B cell (primary cell): ENCODE measurements around the gene AHNAK. TPM values are rescaled to one million over a fixed set of nuclear protein-coding genes. Genes with fewer than 3 reads are reported as not detected.

ENCODE experiments used
- ATAC-seq: fragments of 200-7000 bp; cut with Tn5 transposase; one replicate; pipeline ENCODE4 v1.10.0; 2021; ENCODE audit warnings: low read depth, mild to moderate bottlenecking, moderate number of reproducible peaks, moderate library complexity
- CTCF ChIA-PET: fragments of 350-600 bp; sonication (Branson Sonifier 250); formaldehyde crosslinking; loops from one replicate; lab custom pipeline; 2021; ENCODE audit warnings: antibody characterized with exemption, inconsistent platforms; lab: Charles Lee
- POLR2A ChIA-PET: fragments of 350-600 bp; sonication (Branson Sonifier 250); formaldehyde crosslinking; loops from one replicate; lab custom pipeline; 2021; ENCODE audit warnings: antibody characterized with exemption; lab: Charles Lee
- DNase-seq: peaks from one replicate; pipeline ENCODE4 v3.0.0; 2013
- H2AFZ ChIP-seq: 2 replicates; pipeline ENCODE4 v1.6.1; 2012; ENCODE audit warnings: mild to moderate bottlenecking, low read depth, low read length; ENCODE audit not compliant: insufficient read depth, poor library complexity, severe bottlenecking
- H3K27ac ChIP-seq, 2 donors: 1 replicate in 1 of 2; 2 replicates in 1 of 2; pipeline ENCODE4 v1.5.1; 2012 to 2013; ENCODE audit warnings: low read length in 2 of 2, mild to moderate bottlenecking in 2 of 2, moderate library complexity in 1 of 2
- H3K27me3 ChIP-seq, 4 experiments: fragments of 200-600 bp in 1 of 4; sonication (generic) in 1 of 4; replicated peaks in 1 of 4; 1 replicate in 2 of 4; 2 replicates in 2 of 4; pipeline versions ENCODE4 v1.6.1 to v1.7.0; 2013 to 2016; ENCODE audit warnings: low read length in 3 of 4, mild to moderate bottlenecking in 2 of 4, mixed read lengths in 1 of 4, moderate library complexity in 1 of 4; ENCODE audit not compliant: insufficient read depth in 4 of 4, control insufficient read depth in 3 of 4; ENCODE audit errors: control extremely low read depth in 1 of 4
- H3K36me3 ChIP-seq, 2 experiments: replicated peaks in 1 of 2; 1 replicate in 1 of 2; 2 replicates in 1 of 2; pipeline versions ENCODE4 v1.6.1 to v1.7.1; 2013; ENCODE audit warnings: low read length in 1 of 2; ENCODE audit not compliant: insufficient read depth in 2 of 2, control insufficient read depth in 1 of 2; ENCODE audit errors: control extremely low read depth in 1 of 2, extremely low read depth in 1 of 2
- H3K4me1 ChIP-seq, 2 donors: fragments of 200-600 bp in 1 of 2; sonication (generic) in 1 of 2; 1 replicate in 1 of 2; 2 replicates in 1 of 2; pipeline versions ENCODE4 v1.5.1 to v1.6.1; 2013 to 2017; ENCODE audit warnings: low read length in 2 of 2; ENCODE audit not compliant: control insufficient read depth in 2 of 2, insufficient read depth in 2 of 2
- H3K4me2 ChIP-seq: replicated peaks from 2 replicates; pipeline ENCODE3; 2012; ENCODE audit warnings: mild to moderate bottlenecking, low read depth, low read length; ENCODE audit not compliant: poor library complexity, severe bottlenecking
- H3K4me3 ChIP-seq, 5 experiments: fragments of 200-600 bp in 1 of 5; sonication (generic) in 1 of 5; 1 replicate in 3 of 5; 2 replicates in 2 of 5; pipeline versions ENCODE4 v1.5.1 to v1.7.0; 2011 to 2016; ENCODE audit warnings: low read length in 4 of 5, mild to moderate bottlenecking in 4 of 5, low read depth in 2 of 5, control low read depth in 1 of 5, moderate library complexity in 1 of 5; ENCODE audit not compliant: insufficient read depth in 1 of 5; ENCODE audit errors: control extremely low read depth in 1 of 5, extremely low read depth in 1 of 5
- H3K79me2 ChIP-seq: fragments of 200-600 bp; sonication (generic); one replicate; pipeline ENCODE4 v1.6.0; 2016; ENCODE audit warnings: low read length; ENCODE audit not compliant: control insufficient read depth, insufficient read depth
- H3K9ac ChIP-seq: fragments of 200-600 bp; sonication (generic); 2 replicates; pipeline ENCODE4 v1.6.1; 2017; ENCODE audit warnings: mild to moderate bottlenecking, low read length, moderate library complexity
- H3K9me3 ChIP-seq, 3 donors: one replicate each; pipeline versions ENCODE4 v1.6.1 to v1.7.1; 2013; ENCODE audit warnings: low read length in 2 of 3; ENCODE audit not compliant: control insufficient read depth in 2 of 3, insufficient read depth in 1 of 3; ENCODE audit errors: control extremely low read depth in 1 of 3
- H4K20me1 ChIP-seq: 2 replicates; pipeline ENCODE4 v1.6.0; 2012; ENCODE audit warnings: mild to moderate bottlenecking, low read length; ENCODE audit not compliant: insufficient read depth, control insufficient read depth, poor library complexity, severe bottlenecking
- H3K27ac Mint-ChIP-seq: one replicate; pipeline ENCODE4 v1.8.0; 2021; ENCODE audit warnings: mixed read lengths
- H3K27me3 Mint-ChIP-seq: one replicate; pipeline ENCODE4 v1.8.0; 2021; ENCODE audit warnings: mixed read lengths
- H3K4me1 Mint-ChIP-seq: one replicate; pipeline ENCODE4 v1.8.0; 2021; ENCODE audit warnings: mixed read lengths
- H3K4me3 Mint-ChIP-seq: one replicate; pipeline ENCODE4 v1.8.0; 2021; ENCODE audit warnings: mixed read lengths
- H3K9me3 Mint-ChIP-seq: one replicate; pipeline ENCODE4 v1.8.0; 2022; ENCODE audit warnings: mixed read lengths; ENCODE audit not compliant: insufficient read depth
- EZH2 ChIP-seq: IDR thresholded peaks from 2 replicates; pipeline ENCODE4 v1.6.1; 2012; ENCODE audit warnings: borderline replicate concordance, low read depth, mild to moderate bottlenecking, moderate library complexity, low read length; ENCODE audit not compliant: insufficient read depth, poor library complexity, severe bottlenecking
- WGBS: methylation state at CpG from one replicate; pipeline ENCODE4 v1.1.5; 2013; ENCODE audit warnings: missing lambda C conversion rate; ENCODE audit not compliant: insufficient coverage; 5-methylcytosine and 5-hydroxymethylcytosine counted together
- intact Hi-C: fragments of 100-400 bp; cut with micrococcal nuclease; formaldehyde crosslinking; loops from one replicate; pipeline ENCODE4 v1.10.0; 2022
- polyA plus RNA-seq: library from polyadenylated mRNA; depleted of rRNA; stranded (reverse); fragments of >200 nt; gene quantifications from 2 replicates; pipeline ENCODE4 v1.2.3, GENCODE V29; 2012
- total RNA-seq, 2 donors: library from RNA; stranded (reverse); fragments of 120-200 nt in 1 of 2; gene quantifications; 1 replicate in 1 of 2; 2 replicates in 1 of 2; pipeline versions ENCODE4 v1.2.3 to v1.2.4, GENCODE V29; 2013 to 2022
- TF ChIP-seq, protein P1 (sequence below): fragments of 200-600 bp; IDR thresholded peaks from one replicate; pipeline ENCODE4 v1.8.0; 2022; ENCODE audit warnings: antibody characterized with exemption, mild to moderate bottlenecking

AHNAK gene
- total and polyA plus RNA-seq, 2 donors (not counting 1 experiment from before 2014, with no cell fraction given) = 63.7 to 229 TPM

DNA sequence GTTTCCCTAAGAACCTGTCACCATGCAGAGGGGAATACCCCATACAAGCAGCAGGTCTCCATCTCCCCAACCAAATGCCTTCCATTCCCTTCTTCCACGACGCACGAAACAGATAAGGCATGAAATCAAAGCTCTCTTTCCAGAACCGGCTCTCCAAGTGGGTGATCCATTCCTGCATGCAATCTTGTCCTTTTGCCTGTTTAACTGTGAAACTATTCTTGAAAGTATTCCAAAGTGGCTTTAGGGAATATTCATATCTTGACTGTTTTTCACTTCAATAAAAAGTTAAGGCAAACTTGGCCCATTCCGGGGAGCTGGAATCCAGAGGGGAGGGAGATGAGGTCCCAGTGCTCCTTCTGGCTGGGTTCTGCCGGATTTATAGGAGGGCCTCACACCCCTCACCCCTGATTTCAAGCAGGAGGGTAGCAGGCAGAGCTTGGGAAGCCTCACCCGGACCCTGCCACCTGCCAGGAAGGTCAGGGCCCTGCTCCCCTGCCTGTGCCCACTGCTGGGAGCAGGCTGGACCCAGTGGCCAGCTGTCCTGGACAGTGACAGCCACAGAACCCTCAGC is 66.9 kb downstream of the AHNAK start:
- no peak for ATAC-seq

DNA sequence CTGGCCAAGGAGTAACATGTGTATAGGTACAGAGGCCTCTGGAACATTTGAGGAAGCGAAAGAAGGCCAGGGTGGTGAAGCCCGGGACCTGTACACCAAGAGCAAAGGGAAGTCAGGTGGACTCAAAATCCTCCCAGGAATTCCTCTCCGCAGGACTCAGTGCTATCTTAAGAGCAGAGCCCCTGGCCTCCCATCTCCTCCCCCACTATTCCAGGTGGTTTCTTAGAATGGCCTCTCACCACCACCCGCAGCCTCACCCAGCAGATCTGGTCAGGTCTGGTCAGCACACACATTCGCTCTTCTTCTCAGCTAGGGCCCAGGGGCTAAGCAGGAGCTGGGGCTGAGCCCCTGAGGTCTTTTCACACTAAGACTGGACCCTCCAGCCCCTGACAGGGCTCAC is 68.7 kb downstream of the AHNAK start:
- ATAC-seq (no peak), DNase-seq (no peak)
- 83% methylated on average over 5 of the region's 5 CpGs for WGBS
- no peaks in the 10 kb centered on the region for H3K4me1 ChIP-seq
- H3K36me3 ChIP-seq = no peaks in the 10 kb centered on the region
- POLR2A ChIA-PET = no interaction called here
- no peak for TF ChIP-seq EZH2
- TF ChIP-seq, protein P1, sequence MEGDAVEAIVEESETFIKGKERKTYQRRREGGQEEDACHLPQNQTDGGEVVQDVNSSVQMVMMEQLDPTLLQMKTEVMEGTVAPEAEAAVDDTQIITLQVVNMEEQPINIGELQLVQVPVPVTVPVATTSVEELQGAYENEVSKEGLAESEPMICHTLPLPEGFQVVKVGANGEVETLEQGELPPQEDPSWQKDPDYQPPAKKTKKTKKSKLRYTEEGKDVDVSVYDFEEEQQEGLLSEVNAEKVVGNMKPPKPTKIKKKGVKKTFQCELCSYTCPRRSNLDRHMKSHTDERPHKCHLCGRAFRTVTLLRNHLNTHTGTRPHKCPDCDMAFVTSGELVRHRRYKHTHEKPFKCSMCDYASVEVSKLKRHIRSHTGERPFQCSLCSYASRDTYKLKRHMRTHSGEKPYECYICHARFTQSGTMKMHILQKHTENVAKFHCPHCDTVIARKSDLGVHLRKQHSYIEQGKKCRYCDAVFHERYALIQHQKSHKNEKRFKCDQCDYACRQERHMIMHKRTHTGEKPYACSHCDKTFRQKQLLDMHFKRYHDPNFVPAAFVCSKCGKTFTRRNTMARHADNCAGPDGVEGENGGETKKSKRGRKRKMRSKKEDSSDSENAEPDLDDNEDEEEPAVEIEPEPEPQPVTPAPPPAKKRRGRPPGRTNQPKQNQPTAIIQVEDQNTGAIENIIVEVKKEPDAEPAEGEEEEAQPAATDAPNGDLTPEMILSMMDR = no peak
- H4K20me1 ChIP-seq = no peaks in the 10 kb centered on the region
- no peak overlapping the region for H3K27ac ChIP-seq
- H3K9me3 ChIP-seq = no peaks in the 10 kb centered on the region
- no peaks in the 10 kb centered on the region for H3K79me2 ChIP-seq
- Mint-ChIP-seq H3K9me3 (no peaks in the 10 kb centered on the region), H3K4me1 (no peaks in the 10 kb centered on the region), H3K27ac (no peak overlapping the region), H3K4me3 (no peak overlapping the region), H3K27me3 (no peaks in the 10 kb centered on the region)
- no peak overlapping the region for H3K4me2 ChIP-seq
- no peak overlapping the region for H2AFZ ChIP-seq
- no peaks in the 10 kb centered on the region for H3K27me3 ChIP-seq
- intact Hi-C loops = no loop called here
- H3K4me3 ChIP-seq = no peak overlapping the region
- CTCF ChIA-PET = no interaction called here
- H3K9ac ChIP-seq = no peak overlapping the region

More for the DNA sequence above, 66.9 kb downstream of the AHNAK start:
- POLR2A ChIA-PET = no interaction called here
- no peak overlapping the region for H3K27ac Mint-ChIP-seq
- Histone ChIP-seq H3K27me3 (no peaks in the 10 kb centered on the region), H3K9me3 (no peaks in the 10 kb centered on the region), H3K9ac (no peak overlapping the region), H4K20me1 (no peaks in the 10 kb centered on the region), H3K36me3 (no peaks in the 10 kb centered on the region), H3K4me2 (no peak overlapping the region), H3K79me2 (no peaks in the 10 kb centered on the region), H3K27ac (no peak overlapping the region), H3K4me1 (no peaks in the 10 kb centered on the region), H2AFZ (no peak overlapping the region), H3K4me3 (no peak overlapping the region)
- CTCF ChIA-PET = no interaction called here
- no peak overlapping the region for H3K4me3 Mint-ChIP-seq
- no peaks in the 10 kb centered on the region for H3K9me3 Mint-ChIP-seq
- peaks cover 3% of the 10 kb centered on the region for H3K27me3 Mint-ChIP-seq
- H3K4me1 Mint-ChIP-seq = no peaks in the 10 kb centered on the region
- WGBS = 85% methylated on average over 2 of the region's 7 CpGs
- TF ChIP-seq, protein P1 = no peak
- no peak for TF ChIP-seq EZH2
- intact Hi-C loops = no loop called here
- DNase-seq = no peak
